RKO (cell line): ENCODE results near the gene MFAP2.
"Not testable (repeated sequence)": the region's sequence is repeated elsewhere in the genome, so short reads cannot be mapped to it uniquely, and the experiment has no call there.

ENCODE experiments used
- DNase-seq: peaks from one replicate; pipeline ENCODE4 v3.0.0-alpha.2; 2016; ENCODE audit warnings: low spot score

The MFAP2 gene

GRCh38 chr1:16961297-16962133 lies 18.9 kb downstream of the MFAP2 start:
- no peak for DNase-seq

DNA sequence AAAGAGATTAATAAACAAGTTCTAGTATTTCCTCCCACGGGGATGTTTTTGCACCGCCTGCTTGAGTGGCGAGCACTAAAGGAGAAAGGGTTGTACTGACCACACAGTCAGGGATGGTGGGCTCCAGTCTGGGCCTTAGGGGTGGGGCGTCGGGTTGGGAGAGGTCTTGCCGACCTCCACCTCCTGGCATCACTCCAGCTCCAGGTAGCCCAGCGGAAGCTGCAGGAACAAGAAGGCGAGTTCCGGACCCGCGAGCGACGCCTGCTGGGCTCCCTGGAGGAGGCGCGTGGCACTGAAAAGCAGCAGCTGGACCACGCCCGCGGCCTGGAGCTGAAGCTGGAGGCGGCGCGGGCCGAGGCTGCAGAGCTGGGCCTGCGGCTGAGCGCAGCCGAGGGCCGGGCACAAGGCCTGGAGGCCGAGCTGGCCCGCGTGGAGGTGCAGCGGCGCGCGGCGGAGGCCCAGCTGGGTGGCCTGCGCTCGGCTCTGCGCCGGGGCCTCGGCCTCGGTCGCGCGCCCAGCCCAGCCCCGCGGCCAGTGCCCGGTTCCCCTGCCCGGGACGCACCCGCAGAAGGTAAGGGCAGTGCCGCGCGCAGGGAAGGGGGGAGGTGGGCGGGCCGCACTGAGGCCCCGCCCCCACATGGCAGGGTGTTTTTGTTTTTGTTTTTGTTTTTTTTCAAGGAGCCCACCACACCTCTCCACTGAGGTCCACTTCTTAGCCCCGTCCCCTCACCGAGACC lies 19.7 kb downstream of the MFAP2 start:
- DNase-seq = peak; percentile 86

- no peak for DNase-seq
These were observed 21.9 kb downstream of the MFAP2 start for GRCh38 chr1:16958475-16958874.

DNA sequence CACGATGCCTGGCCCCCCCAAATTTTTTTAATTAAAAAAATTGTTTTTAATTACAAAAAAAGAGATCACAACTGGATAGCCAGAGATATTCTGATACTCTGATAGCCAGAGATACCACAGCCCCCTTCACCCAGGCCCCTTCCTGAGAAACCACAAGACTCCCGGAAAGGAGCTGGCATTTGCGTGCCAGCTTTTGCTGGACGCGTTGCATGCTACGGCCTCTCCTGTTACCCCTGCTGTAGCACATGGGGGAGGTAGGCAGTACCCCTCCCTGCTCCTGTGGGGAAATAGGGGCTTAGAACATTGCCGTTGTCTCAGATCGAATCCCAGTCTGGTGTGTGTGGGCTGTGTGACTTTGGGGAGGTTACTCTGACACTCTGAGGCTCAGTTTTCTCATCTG lies 22.7 kb downstream of the MFAP2 start:
- no peak for DNase-seq

GRCh38 chr1:16956775-16957174 lies 23.6 kb downstream of the MFAP2 start:
- DNase-seq = no peak

GRCh38 chr1:16955186-16955585 lies 25.2 kb downstream of the MFAP2 start:
- no peak for DNase-seq

DNA sequence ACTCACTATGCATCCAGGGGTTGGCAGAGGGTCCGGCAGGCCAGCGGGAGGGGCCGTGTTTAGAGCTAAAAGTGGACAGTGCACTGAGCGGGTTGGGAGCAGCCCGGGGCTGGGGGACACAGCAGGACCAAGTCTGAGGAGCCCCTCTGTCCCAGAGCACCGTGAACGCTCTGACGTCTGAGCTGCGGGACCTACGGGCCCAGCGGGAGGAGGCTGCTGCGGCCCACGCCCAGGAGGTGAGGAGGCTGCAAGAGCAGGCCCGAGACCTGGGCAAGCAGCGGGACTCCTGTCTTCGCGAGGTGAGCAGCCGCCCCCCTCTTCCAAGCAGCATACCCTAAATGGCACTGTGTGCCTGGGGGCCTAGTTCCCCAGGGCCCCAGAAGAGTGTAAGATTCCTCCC lies 25.8 kb downstream of the MFAP2 start:
- DNase-seq = no peak

- DNase-seq = not testable (repeated sequence)
These were observed 28.0 kb downstream of the MFAP2 start for GRCh38 chr1:16952376-16952775.

GRCh38 chr1:16949026-16949425 lies 31.4 kb downstream of the MFAP2 start:
- DNase-seq = peak; percentile 68

- DNase-seq = not testable (repeated sequence)
These were observed 32.0 kb downstream of the MFAP2 start for GRCh38 chr1:16948282-16948891.

DNA sequence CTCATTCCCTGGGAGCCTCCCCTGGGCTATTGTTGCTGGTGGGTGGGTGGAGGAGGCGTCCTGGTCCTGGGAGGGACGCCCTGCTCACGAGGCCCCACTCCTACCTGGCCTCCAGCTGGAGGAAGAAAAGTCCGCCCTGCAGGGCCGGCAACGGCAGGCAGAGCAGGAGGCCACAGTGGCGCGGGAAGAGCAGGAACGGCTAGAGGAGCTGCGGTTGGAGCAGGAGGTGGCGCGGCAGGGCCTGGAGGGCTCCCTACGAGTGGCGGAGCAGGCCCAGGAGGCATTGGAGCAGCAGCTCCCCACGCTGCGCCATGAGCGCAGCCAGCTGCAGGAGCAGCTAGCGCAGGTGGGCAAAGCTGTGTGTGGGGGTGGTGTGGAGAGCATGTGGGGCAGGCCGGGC lies 33.8 kb downstream of the MFAP2 start:
- DNase-seq = no peak

DNA sequence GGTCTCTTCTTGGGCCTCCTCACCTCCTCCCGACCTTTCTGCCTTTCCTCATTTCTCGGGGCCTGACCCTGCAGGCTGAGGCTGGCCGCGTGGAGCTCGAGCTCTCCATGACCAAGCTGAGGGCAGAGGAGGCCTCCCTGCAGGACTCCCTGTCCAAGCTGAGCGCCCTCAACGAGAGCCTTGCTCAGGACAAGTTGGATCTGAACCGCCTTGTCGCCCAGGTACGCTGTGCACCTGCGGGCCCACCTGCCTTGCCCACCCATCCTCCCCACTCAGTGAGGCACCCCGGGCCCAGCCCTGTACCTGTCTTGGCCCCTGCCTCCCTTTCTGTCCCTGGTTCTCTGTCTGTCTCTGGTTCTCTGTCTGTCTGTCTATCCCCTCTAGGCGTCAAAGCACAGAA lies 34.2 kb downstream of the MFAP2 start:
- DNase-seq = not testable (repeated sequence)

DNA sequence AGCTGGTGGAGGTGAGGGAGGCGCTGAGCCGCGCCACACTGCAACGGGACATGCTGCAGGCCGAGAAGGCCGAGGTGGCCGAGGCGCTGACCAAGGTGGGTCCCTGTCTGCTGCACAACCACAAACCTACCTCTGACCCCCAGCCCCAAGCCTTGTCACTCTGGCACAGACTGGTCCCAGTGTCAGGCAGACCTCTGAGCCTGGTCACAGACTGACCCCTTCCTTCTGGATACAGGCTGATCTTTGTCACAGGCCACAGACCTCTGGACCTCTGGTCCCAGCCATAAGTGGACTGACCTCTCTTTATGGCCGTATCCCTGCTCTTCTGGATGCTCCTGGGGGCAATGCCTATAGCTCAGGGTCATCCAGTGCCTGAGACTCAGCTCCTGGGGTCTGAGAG lies 34.9 kb downstream of the MFAP2 start:
- DNase-seq = not testable (repeated sequence)

DNA sequence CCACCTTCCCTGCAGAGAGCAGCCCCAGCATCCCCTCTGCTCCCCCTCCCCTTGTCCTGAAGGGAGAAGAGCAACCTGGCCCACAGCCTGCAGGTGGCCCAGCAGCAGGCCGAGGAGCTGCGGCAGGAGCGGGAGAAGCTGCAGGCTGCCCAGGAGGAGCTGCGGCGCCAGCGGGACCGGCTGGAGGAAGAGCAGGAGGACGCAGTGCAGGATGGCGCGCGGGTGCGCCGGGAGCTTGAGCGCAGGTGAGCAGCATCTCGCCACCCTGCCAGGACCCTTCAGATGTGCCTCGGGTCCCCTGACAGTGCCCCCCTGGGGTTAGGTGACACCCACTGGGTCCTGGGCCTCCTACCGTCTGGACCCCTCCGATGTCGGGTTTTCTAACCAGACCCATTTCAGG lies 36.4 kb downstream of the MFAP2 start:
- DNase-seq = no peak

DNA sequence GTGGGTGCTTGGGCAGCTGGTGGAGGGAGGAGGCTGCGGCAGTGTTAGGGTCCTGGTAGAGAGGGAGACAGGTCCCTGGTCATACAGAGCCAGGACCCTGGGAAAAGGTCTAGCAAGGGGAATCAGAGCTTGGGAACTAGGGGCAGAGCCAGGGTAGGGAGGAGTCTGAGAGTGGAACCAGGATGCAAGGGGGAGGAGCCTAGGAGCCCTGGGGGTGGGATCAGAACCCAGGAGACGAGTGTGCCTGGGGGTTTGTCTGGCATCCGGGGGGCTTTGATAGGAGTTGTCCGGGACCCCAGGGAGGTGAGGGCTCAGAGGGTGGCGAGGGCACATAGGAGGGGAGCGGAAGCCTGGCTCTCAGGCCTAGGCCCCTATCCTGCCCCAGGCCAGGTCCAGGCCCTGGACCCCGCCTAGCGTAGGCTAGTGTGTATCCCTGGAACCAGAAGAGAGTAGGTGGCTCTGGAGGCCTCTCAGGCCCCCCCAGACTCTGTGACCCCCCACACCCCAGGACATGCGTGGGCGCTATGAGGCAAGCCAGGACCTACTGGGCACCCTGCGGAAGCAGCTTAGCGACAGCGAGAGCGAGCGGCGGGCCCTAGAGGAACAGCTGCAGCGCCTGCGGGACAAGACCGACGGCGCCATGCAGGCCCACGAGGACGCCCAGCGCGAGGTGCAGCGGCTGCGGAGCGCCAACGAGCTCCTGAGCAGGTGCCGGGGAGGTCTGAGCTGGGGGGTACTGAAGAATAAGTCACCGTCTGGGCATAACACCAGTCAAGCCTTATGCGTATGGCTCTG lies 40.8 kb downstream of the MFAP2 start:
- not testable (repeated sequence) for DNase-seq

DNA sequence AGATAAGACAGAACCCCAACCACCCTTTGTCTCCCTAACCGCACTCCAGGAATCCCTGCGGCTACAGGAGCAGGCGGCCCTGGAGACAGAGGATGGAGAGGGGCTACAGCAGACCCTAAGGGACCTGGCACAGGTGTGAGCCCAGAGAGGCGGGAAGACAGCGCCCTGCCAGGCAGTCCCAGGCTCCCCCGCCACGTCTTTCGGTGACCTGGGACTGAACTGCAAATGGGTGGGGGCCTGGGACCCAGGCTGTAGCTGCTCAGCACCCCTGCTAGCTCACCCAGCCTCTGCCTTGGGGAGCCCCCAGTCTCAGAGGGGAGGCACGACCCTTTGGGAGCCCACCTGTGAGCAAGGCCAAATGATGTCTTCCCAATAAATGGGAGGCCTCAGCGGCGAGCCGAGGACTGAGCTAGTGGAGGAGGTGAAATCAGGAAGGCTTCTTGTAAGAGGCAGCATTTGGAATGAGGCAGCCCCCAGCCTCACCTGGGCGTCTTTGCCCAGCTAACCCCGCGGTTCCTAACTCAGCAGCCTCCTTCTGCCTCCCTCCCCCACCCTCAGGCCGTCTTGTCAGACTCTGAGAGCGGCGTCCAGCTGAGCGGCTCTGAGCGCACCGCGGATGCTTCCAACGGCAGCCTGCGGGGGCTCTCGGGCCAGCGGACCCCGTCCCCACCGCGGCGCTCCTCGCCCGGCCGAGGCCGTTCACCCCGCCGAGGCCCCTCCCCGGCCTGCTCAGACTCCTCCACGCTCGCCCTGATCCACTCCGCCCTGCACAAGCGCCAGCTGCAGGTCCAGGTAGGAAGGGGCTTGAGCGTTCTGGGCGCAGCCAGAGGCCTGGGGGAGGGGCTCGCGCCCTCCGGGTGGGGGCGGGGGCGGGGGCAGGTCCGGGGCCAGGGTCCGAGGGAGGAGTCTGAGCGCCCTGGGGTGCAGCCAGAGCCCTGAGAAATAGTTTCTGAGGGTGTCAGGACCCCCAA lies 41.8 kb downstream of the MFAP2 start:
- DNase-seq = no peak

DNA sequence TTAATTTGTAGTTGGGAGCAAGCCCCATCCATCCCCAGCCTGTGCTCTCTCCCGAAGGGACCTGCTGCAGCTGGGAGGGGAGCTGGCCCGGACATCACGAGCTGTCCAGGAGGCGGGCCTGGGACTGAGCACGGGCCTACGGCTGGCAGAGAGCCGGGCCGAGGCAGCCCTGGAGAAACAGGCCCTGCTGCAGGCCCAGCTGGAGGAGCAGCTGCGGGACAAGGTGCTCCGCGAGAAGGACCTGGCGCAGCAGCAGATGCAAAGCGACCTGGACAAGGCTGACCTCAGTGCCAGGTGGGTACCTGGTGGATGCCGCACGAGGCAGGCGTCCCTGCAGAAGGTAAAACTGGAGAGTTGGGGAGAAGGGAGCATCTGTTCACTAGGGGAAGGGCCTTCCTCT lies 43.8 kb downstream of the MFAP2 start:
- not testable (repeated sequence) for DNase-seq

DNA sequence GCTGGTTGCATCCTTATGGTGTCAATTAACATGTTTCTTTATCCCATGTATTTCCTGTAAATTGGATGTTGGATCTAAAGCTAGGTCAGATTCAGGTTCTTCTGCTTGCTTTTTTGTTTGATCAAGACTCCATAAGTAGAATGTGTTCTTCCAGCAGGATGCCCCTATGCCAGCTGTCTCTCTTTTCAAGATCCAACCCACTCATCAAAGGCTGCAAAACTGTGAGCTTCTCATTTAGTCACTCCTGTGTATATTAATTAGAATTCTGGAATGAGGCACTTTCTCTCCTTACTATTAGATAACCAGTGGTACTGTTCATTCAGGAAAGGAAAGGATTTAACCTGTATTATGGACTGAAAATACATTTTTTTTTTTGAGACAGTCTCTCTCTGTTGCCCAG lies 46.5 kb downstream of the MFAP2 start:
- not testable (repeated sequence) for DNase-seq

DNA sequence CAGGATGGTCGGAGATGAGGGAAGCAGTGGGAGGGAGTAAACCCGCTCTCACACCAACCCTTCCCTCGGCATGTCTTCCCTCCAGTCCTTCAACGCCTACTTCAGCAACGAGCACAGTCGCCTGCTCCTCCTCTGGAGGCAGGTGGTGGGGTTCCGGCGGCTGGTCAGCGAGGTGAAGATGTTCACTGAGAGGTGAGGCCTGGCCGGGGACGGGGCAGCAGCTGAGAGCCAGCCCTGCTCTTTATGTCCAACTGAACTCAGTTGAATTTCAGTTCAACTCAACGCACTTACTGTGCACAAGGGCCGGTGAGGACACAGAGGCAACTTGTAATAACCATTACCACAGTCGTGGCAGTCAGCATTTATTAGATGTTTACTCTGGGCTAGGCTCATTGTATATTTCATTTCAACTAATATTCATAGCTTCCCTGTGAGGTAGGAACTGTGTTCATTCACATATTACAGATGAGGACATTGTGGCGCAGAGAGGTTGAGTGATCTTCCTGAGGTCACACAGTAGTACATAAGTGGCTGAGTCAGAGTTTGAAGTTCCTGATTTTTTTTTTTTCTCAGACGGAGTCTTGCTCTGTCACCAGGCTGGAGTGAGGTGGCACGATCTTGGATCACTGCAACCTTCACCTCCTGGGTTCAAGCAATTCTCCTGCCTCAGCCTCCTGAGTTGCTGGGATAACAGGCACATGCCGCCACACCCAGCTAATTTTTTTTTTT lies 49.0 kb downstream of the MFAP2 start:
- DNase-seq = peak; percentile 41
